Spleen (tissue), 11 donors: ENCODE data around the gene PGAP2. TPM values are rescaled to one million over a fixed set of nuclear protein-coding genes. Genes with fewer than 3 reads are reported as not detected.
A peak's percentile ranks its signal among the peaks of the same experiment; 100 is the strongest.

Source experiments
- DNase-seq: peaks from one replicate; pipeline ENCODE4 v3.0.0-alpha.2; 2020
- H3K27ac ChIP-seq, 8 donors: fragments of 200-600 bp; sonication (generic) in 7 of 8; 1 replicate in 4 of 8; 2 replicates in 4 of 8; pipeline versions ENCODE4 v1.5.0 to v1.8.0; 2016 to 2021; ENCODE audit warnings: inconsistent platforms in 4 of 8, mild to moderate bottlenecking in 4 of 8, moderate library complexity in 1 of 8
- H3K27me3 ChIP-seq, 7 donors: fragments of 200-600 bp; sonication (generic) in 6 of 7; replicated peaks in 1 of 7; 1 replicate in 4 of 7; 2 replicates in 3 of 7; pipeline versions ENCODE4 v1.5.0 to v1.8.0; 2016 to 2021; ENCODE audit warnings: inconsistent platforms in 3 of 7, mild to moderate bottlenecking in 1 of 7
- H3K36me3 ChIP-seq, 6 donors: fragments of 200-600 bp; sonication (generic) in 5 of 6; 1 replicate in 4 of 6; 2 replicates in 2 of 6; pipeline versions ENCODE4 v1.5.0 to v1.8.0; 2016 to 2021; ENCODE audit warnings: inconsistent platforms in 2 of 6
- H3K4me1 ChIP-seq, 6 donors: fragments of 200-600 bp; sonication (generic) in 5 of 6; 1 replicate in 3 of 6; 2 replicates in 3 of 6; pipeline versions ENCODE4 v1.5.0 to v1.8.0; 2016 to 2021; ENCODE audit warnings: inconsistent platforms in 3 of 6
- H3K4me3 ChIP-seq, 8 donors: fragments of 200-600 bp; sonication (generic) in 7 of 8; 1 replicate in 4 of 8; 2 replicates in 4 of 8; pipeline versions ENCODE4 v1.5.0 to v1.8.0; 2016 to 2021; ENCODE audit warnings: inconsistent platforms in 4 of 8, mild to moderate bottlenecking in 4 of 8, moderate library complexity in 2 of 8
- H3K9me3 ChIP-seq, 8 donors: fragments of 200-600 bp; sonication (generic) in 7 of 8; 1 replicate in 4 of 8; 2 replicates in 4 of 8; pipeline versions ENCODE4 v1.5.0 to v1.8.0; 2016 to 2021; ENCODE audit warnings: inconsistent platforms in 4 of 8
- CTCF ChIP-seq, 11 experiments: fragments of 200-600 bp in 7 of 11; fragments of 450-650 bp in 4 of 11; sonication (generic) in 4 of 11; IDR thresholded peaks in 8 of 11; conservative IDR thresholded peaks in 3 of 11; 1 replicate in 7 of 11; 2 replicates in 4 of 11; pipeline versions ENCODE4 v1.4.0 to v1.8.0; 2016 to 2021; ENCODE audit warnings: antibody characterized with exemption in 11 of 11, inconsistent platforms in 4 of 11, mild to moderate bottlenecking in 1 of 11
- POLR2A ChIP-seq, 3 donors: fragments of 450-650 bp; IDR thresholded peaks; one replicate each; pipeline ENCODE4 v1.5.1; 2017; ENCODE audit warnings: antibody characterized with exemption in 3 of 3, mild to moderate bottlenecking in 1 of 3
- POLR2AphosphoS5 ChIP-seq, 3 donors: sonication (generic); formaldehyde crosslinking; IDR thresholded peaks; one replicate each; pipeline ENCODE4 v1.5.1; 2017; ENCODE audit warnings: antibody characterized with exemption in 3 of 3
- WGBS, 5 donors: extraction: QIAGEN DNeasy Blood & Tissue Kit in 3 of 5; methylation state at CpG; one replicate each; pipeline versions ENCODE4 v1.1.5 to v1.1.7; 2013 to 2018; 5-methylcytosine and 5-hydroxymethylcytosine counted together
- intact Hi-C: fragments of 100-400 bp; cut with DNase I; formaldehyde crosslinking; loops from one replicate; pipeline ENCODE4 v1.15.0; 2023; ENCODE audit warnings: low total_unique reads
- polyA plus RNA-seq, 3 donors: library from polyadenylated mRNA; stranded (reverse); fragments of 200-250 nt; gene quantifications; one replicate each; pipeline ENCODE4 v1.2.1, GENCODE V29; 2013
- total RNA-seq, 7 donors: library from RNA; depleted of rRNA in 3 of 7; stranded (reverse); fragments of >200 nt in 3 of 7; fragmentation: NEBNext Ultra II Directional in 4 of 7; extraction: Animal tissue kit (Norgen Biotek cat#: 25700) in 4 of 7; gene quantifications; one replicate each; pipeline versions ENCODE4 v1.1.0 to v1.2.1, GENCODE V29; 2016 to 2021
- donor health status: healthy with polysubstance abuse.
- donor health status: DM: no; HTN: no; CAD: no; lungs with moderate emphysema.
- donor health status: DM: no; HTN: no; CAD: no.
- donor health status: Bipolar disorder and iron deficiency.
- donor health status: healthy.
- donor health status: DM: no; HTN: no; CAD: no.
- donor health status: DM: yes; HTN: yes; CAD: no.

Gene PGAP2
- total and polyA plus RNA-seq, 10 donors = 10.7 to 22.2 (median 15.0) TPM

GRCh38 chr11:3822312-3822711 is 14.0 kb downstream of the PGAP2 start:
- no peaks in the 10 kb centered on the region for H3K9me3 ChIP-seq
- no peak overlapping the region for H3K4me3 ChIP-seq
- H3K4me1 ChIP-seq = peaks cover 0 to 34% (median 20%) of the 10 kb centered on the region in 6 donors
- DNase-seq = no peak
- no peak overlapping the region for H3K27ac ChIP-seq
- no peaks in the 10 kb centered on the region for H3K27me3 ChIP-seq
- H3K36me3 ChIP-seq = peaks cover 0 to 32% (median 19%) of the 10 kb centered on the region in 6 donors
- intact Hi-C loops = no loop called here
- 93 to 98% (median 94%) methylated on average over 5 to 7 of the region's 7 CpGs for WGBS, 5 donors
- TF ChIP-seq POLR2A (IDR thresholded peaks at IDR 0.05) (no peak), CTCF (IDR thresholded peaks at IDR 0.05 in 8 of 11, conservative IDR thresholded peaks at IDR 0.05 in 3 of 11) (no peak), POLR2AphosphoS5 (IDR thresholded peaks at IDR 0.05) (no peak)

GRCh38 chr11:3823303-3823702 is 14.9 kb downstream of the PGAP2 start:
- TF ChIP-seq POLR2AphosphoS5 (IDR thresholded peaks at IDR 0.05) (no peak), CTCF (IDR thresholded peaks at IDR 0.05 in 8 of 11, conservative IDR thresholded peaks at IDR 0.05 in 3 of 11) (no peak), POLR2A (IDR thresholded peaks at IDR 0.05) (no peak)
- intact Hi-C loops = no loop called here

GRCh38 chr11:3823762-3824506 is 15.6 kb downstream of the PGAP2 start:
- intact Hi-C loops = no loop called here

More at GRCh38 chr11:3823303-3823702, 14.9 kb downstream of the PGAP2 start:
- no peaks in the 10 kb centered on the region for H3K27me3 ChIP-seq
- no peak for DNase-seq
- peaks cover 0 to 41% (median 28%) of the 10 kb centered on the region in 6 donors for H3K36me3 ChIP-seq
- no peak overlapping the region for H3K4me3 ChIP-seq
- H3K4me1 ChIP-seq = peaks cover 0 to 44% (median 23%) of the 10 kb centered on the region in 6 donors
- no peaks in the 10 kb centered on the region for H3K9me3 ChIP-seq
- 89 to 100% (median 91%) methylated on average over 2 to 3 of the region's 3 CpGs for WGBS, 5 donors
- H3K27ac ChIP-seq = no peak overlapping the region

More at GRCh38 chr11:3823762-3824506, 15.6 kb downstream of the PGAP2 start:
- DNase-seq = no peak
- 93 to 96% (median 94%) methylated on average over 28 to 30 of the region's 30 CpGs for WGBS, 5 donors
- no peaks in the 10 kb centered on the region for H3K27me3 ChIP-seq
- H3K27ac ChIP-seq = peak overlapping the region in 4 of 8 donors; percentile 64 to 76 (median 72)
- TF ChIP-seq POLR2AphosphoS5 (IDR thresholded peaks at IDR 0.05) = peak; percentile 43 to 77 (median 63)
- no peak for TF ChIP-seq CTCF (IDR thresholded peaks at IDR 0.05 in 8 of 11, conservative IDR thresholded peaks at IDR 0.05 in 3 of 11)
- no peak overlapping the region for H3K4me3 ChIP-seq
- no peaks in the 10 kb centered on the region for H3K9me3 ChIP-seq
- H3K4me1 ChIP-seq = peaks cover 0 to 48% (median 24%) of the 10 kb centered on the region in 6 donors
- H3K36me3 ChIP-seq = peaks cover 0 to 48% (median 29%) of the 10 kb centered on the region in 6 donors
